Skeletal muscle tissue (tissue), 2 donors: ENCODE data around the gene ZNF878. TPM values are rescaled to one million over a fixed set of nuclear protein-coding genes. Genes with fewer than 3 reads are reported as not detected.

ENCODE experiments used
- small RNA-seq: library from RNA; depleted of rRNA; stranded (forward); fragments of <200 nt; gene quantifications from one replicate; pipeline ENCODE3, GENCODE V24; 2014
- total RNA-seq: library from RNA; depleted of rRNA; stranded (reverse); fragments of >200 nt; gene quantifications from one replicate; pipeline ENCODE4 v1.2.3, GENCODE V29; 2014

The ZNF878 gene
- total RNA-seq, 1 donor from 2014 or later = 0.52 TPM

Small RNA genes within 50 kb of the gene (small RNA-seq; reads per million reads assigned to genes)
- gene RF00019 (not detected), gene RNA5SP464 (not detected), gene RNA5SP465 (not detected), gene RNA5SP466 (not detected)

Other genes starting within 250 kb of the ZNF878 start
- gene ZNF440, start 238.7 kb downstream of the ZNF878 start, total RNA-seq = 6.3 TPM
- 4.7 TPM for gene ZNF439, start 204.2 kb downstream of the ZNF878 start, total RNA-seq
- gene ZNF69, start 165.2 kb downstream of the ZNF878 start, total RNA-seq = 3.7 TPM
- gene ZNF700, start 127.9 kb downstream of the ZNF878 start, total RNA-seq = 6.3 TPM
- 2.1 TPM for gene ZNF763, start 87.9 kb downstream of the ZNF878 start, total RNA-seq
- 4.2 TPM for gene ZNF433, start 17.3 kb downstream of the ZNF878 start, total RNA-seq
- 9.4 TPM for gene ZNF844, start 11.8 kb upstream of the ZNF878 start, total RNA-seq
- 2.1 TPM for gene ZNF20, start 87.4 kb upstream of the ZNF878 start, total RNA-seq
- gene ZNF625, start 103.8 kb upstream of the ZNF878 start, total RNA-seq = 7.3 TPM
- 8.4 TPM for gene ZNF136, start 110.1 kb upstream of the ZNF878 start, total RNA-seq
- gene ZNF44, start 241.9 kb upstream of the ZNF878 start, total RNA-seq = 13.6 TPM